Measurements from ENCODE around the gene ZNF263. TPM values are rescaled to one million over a fixed set of nuclear protein-coding genes. Genes with fewer than 3 reads are reported as not detected.

Gene ZNF263
- total RNA-seq = 57.5 and 59.4 TPM in 2 replicates

GRCh38 chr16:3282730-3283542 is at the start of gene ZNF263:
ZNF263 (plus strand) TSS chr16:3283491; CDS start chr16:3283819, 328 bp downstream.
- DNase-seq = peak; percentile 99

GRCh38 chr16:3234543-3234856 is 48.8 kb upstream of the ZNF263 start:
- DNase-seq = no peak

GRCh38 chr16:3234857-3235561 is 48.3 kb upstream of the ZNF263 start, which contains the start of gene ZNF200:
ZNF200 (minus strand) TSS chr16:3235158; CDS start chr16:3233755, 1,403 bp downstream.
- peak; percentile 97 for DNase-seq

DNA sequence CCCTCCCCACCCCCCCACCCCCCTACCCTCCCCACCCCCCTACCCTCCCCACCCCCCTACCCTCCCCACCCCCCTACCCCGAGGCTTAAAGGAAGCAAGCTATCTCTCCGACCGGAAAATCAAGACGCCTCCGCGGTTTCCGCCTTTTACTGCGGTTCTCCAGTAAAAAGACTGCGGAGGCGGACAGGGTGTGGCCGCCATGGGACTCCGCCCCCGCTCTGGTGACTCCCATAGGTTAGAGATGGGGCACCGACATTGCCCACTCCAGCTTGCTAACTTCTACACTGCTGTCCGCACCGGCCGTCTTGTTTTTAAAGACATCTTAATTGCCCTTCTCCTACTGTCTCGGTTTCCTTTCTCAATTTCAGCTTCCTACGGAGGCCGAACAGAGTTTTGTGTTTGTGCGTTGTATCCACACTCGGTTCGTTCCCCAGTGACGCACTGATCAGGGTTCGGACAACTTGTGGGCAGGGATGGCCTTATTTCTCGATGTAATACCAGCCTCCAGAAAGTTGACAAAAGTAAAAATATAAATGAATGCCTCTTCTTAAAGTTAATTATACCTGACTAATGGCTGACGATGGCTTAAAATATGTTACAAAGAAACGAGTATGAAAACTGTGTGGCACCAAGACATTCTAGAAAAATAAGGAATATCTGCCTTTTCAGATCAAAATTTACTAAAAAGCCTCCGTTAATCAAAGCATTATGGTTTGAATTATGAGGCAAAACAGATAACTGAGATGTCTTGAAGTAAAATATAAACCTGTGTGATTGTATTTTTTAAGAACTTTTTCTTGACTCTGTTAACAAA is 47.2 kb upstream of the ZNF263 start:
- peak; percentile 19 for DNase-seq

DNA sequence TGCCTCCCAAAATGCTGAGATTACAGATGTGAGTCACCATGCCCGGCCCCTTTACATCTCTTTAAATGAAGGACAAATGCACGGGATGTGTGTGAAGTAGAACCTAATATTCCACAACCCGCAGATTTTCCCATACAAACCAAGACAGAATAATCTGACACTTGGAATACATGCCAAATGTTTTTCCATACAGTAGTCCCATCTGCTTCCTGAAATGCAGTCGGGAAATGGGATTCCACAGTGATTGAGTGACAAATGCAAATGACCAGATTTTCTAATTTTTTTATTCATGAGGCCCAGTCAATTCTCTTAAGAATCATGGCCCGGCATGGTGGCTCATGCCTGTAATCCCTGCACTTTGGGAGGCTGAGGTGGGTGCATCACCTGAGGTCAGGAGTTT is 41.5 kb upstream of the ZNF263 start:
- no peak for DNase-seq

- DNase-seq = no peak
These were observed 40.6 kb upstream of the ZNF263 start for GRCh38 chr16:3242709-3243108.

GRCh38 chr16:3243882-3244281 is 39.4 kb upstream of the ZNF263 start:
- no peak for DNase-seq

DNA sequence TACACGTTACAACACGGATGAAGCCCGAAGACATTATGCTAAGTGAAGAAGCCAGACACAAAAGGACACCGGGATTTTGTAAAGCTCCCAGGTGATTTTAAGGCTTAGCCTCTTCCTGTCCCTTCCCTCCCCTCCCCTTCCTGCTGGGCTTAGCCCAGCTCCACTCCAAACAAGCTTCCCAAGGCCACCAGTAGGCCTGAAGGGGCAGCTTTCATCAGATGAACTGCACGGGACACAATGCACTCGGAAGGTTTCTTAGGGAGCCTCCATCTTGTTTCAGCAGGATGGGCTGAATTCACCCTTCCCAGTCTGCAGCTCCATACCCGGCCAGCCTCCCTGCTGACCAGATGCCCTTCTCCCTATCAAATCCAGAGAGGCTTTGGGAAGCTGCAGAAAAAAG is 37.3 kb upstream of the ZNF263 start:
- no peak for DNase-seq

DNA sequence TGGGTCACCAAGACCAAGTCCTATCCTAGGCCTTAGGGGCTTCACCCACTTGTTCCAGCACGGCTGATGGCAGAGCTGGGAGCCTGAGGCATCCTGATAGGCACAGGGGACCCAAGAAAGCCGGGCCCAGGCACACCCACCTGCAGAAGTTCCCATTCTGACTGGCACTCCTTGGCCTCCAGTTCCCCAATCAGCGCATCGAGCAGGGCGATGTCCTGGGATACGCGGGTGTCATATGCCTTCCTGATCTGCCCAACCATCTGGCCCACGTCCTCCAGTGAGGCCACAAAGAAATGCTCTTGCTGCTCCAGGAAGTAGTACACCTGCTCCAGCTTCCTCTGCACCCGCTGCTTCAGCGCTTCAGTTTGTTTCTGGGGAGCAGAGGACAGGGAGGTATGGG is 36.4 kb upstream of the ZNF263 start:
- DNase-seq = no peak

DNA sequence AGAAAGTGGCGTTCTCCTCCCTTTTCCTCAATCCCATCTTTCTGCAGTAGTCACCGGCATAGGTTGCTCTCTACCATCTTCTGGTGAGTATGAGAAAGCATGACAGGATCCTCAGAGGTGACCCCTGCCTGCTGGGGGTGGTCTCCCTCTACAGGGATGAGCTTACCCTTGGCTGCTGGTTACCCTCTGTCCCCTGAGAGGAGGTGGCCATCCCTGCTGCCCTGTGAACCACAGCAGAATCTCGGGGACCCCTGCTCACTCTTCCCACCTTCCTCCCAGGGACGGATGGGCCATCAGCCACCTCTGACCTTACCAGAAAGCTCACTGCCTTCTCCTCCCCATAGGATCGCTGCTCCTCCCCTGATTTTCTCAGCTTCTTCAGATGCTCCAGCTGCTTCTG is 34.7 kb upstream of the ZNF263 start:
- DNase-seq = no peak

- no peak for DNase-seq
These were observed 34.3 kb upstream of the ZNF263 start for GRCh38 chr16:3249020-3249419.

GRCh38 chr16:3249451-3249850 is 33.8 kb upstream of the ZNF263 start:
- no peak for DNase-seq

DNA sequence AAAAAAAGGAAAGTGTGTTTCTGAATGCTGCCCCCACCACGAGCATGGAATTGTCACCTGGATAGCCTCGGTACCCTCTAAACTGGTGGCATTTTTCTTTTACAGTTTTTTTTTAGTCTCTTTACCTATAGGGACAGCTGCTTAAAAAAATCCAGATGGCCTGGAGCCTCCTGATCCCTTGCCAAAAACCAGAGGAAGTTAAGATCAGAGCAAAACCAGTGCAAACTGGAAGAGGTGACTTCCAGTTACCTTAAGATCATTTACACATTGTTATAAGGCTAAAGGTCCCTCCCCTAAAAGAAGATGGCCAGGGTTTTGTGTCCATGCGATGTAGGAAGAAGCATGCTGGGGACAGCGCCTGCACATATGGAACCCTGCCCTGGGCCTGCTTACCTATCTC is 30.3 kb upstream of the ZNF263 start:
- no peak for DNase-seq

- no peak for DNase-seq
These were observed 29.0 kb upstream of the ZNF263 start for GRCh38 chr16:3254309-3254708.

- no peak for DNase-seq
These were observed 27.0 kb upstream of the ZNF263 start, which contains the start of gene MEFV for GRCh38 chr16:3256146-3256865. MEFV (minus strand) TSS chr16:3256633; CDS start chr16:3256587, 46 bp downstream.

- no peak for DNase-seq
These were observed 26.3 kb upstream of the ZNF263 start for GRCh38 chr16:3256866-3257465.

- no peak for DNase-seq
These were observed 23.5 kb upstream of the ZNF263 start for GRCh38 chr16:3259836-3260235.

DNA sequence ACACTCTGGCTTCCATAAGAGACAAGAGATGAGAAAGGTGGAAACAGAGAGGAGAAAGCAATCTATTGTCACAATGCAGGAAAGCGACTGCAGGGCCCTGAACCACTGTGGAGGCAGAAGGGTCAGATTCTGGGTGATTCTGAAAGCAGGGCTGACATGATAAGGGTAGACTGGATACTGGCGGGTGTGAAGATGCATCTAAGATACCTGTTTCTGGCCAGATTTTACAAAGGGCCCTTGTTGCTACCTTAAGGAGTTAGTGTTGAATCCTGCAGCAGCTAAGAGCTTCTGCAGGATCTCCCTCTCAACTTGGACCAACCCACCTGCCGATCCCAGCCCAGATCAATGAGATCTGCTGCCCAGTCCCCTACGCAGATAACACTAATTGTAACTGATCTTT is 20.8 kb upstream of the ZNF263 start:
- DNase-seq = no peak

- peak; percentile 99 for DNase-seq
These were observed 18.9 kb upstream of the ZNF263 start for GRCh38 chr16:3264137-3265036.

- DNase-seq = peak; percentile 67
These were observed 16.3 kb upstream of the ZNF263 start for GRCh38 chr16:3266873-3267537.

Data from dermis blood vessel endothelial cell (primary cell).